HL-60 (cell line): ENCODE measurements around the gene SLC35A5.
"Not testable (repeated sequence)": the region's sequence is repeated elsewhere in the genome, so short reads cannot be mapped to it uniquely, and the experiment has no call there.

Experiments used
- DNase-seq, 2 experiments: peaks; one replicate each; pipeline ENCODE4 v3.0.0-alpha.2; 2010 to 2020; ENCODE audit warnings: low read depth in 1 of 2, low spot score in 1 of 2
- H3K27ac ChIP-seq: fragments of 250-450 bp; sonication (Bioruptor Pico); replicated peaks from 2 replicates; pipeline ENCODE4 v1.5.1; 2020; ENCODE audit warnings: mild to moderate bottlenecking, moderate library complexity
- H3K27me3 ChIP-seq: fragments of 250-450 bp; sonication (Bioruptor Pico); 2 replicates; pipeline ENCODE4 v1.5.1; 2021; ENCODE audit warnings: mild to moderate bottlenecking, moderate library complexity; ENCODE audit not compliant: insufficient read depth, poor library complexity, severe bottlenecking
- H3K4me3 ChIP-seq: replicated peaks from 2 replicates; pipeline ENCODE4 v1.5.1; 2011; ENCODE audit warnings: mild to moderate bottlenecking, control low read depth, low read length; ENCODE audit not compliant: insufficient read depth
- GABPA ChIP-seq: IDR thresholded peaks from 2 replicates; pipeline ENCODE4 v1.6.1; 2012; ENCODE audit warnings: low read depth
- POLR2AphosphoS5 ChIP-seq: IDR thresholded peaks from 2 replicates; pipeline ENCODE4 v1.6.1; 2012; ENCODE audit warnings: low read depth
- SPI1 ChIP-seq: IDR thresholded peaks from 2 replicates; pipeline ENCODE4 v1.6.1; 2012; ENCODE audit warnings: low read depth, mild to moderate bottlenecking, borderline replicate concordance
- TF ChIP-seq, protein P1 (sequence below): IDR thresholded peaks from one replicate; pipeline ENCODE4 v1.5.1; 2011; ENCODE audit warnings: low read length, control low read depth, inconsistent platforms; ENCODE audit not compliant: insufficient read depth
- TF ChIP-seq, protein P2 (sequence below): IDR thresholded peaks from 2 replicates; pipeline ENCODE4 v1.6.1; 2012; ENCODE audit warnings: low read depth; ENCODE audit not compliant: insufficient replicate concordance

The SLC35A5 gene

DNA sequence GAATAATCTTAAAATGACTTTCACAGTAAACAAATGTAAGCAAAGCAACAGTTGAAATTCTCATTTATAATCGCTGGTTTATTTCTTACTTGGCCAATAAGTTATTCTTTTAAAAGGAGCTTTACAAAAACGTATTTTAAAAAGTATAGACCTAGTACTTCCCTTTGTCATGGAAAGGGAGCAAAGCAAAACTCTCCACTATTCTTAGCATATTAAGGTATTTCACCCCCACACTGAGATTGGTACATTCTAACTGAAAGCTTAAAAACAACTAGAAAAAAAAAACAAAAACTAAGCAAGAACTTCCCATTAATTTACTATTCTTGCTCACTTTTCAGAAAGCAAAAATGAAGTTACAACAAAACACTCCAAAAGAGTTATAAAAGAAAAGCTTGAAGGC is 1.5 kb upstream of the SLC35A5 start:
- Histone ChIP-seq H3K27me3 (no peaks in the 10 kb centered on the region), H3K4me3 (peak overlapping the region; percentile 91), H3K27ac (peak overlapping the region; percentile 95)
- DNase-seq, result no peak
- TF ChIP-seq, protein P1, sequence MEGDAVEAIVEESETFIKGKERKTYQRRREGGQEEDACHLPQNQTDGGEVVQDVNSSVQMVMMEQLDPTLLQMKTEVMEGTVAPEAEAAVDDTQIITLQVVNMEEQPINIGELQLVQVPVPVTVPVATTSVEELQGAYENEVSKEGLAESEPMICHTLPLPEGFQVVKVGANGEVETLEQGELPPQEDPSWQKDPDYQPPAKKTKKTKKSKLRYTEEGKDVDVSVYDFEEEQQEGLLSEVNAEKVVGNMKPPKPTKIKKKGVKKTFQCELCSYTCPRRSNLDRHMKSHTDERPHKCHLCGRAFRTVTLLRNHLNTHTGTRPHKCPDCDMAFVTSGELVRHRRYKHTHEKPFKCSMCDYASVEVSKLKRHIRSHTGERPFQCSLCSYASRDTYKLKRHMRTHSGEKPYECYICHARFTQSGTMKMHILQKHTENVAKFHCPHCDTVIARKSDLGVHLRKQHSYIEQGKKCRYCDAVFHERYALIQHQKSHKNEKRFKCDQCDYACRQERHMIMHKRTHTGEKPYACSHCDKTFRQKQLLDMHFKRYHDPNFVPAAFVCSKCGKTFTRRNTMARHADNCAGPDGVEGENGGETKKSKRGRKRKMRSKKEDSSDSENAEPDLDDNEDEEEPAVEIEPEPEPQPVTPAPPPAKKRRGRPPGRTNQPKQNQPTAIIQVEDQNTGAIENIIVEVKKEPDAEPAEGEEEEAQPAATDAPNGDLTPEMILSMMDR, result no peak
- TF ChIP-seq POLR2AphosphoS5, result no peak
- no peak for TF ChIP-seq GABPA
- TF ChIP-seq, protein P2, sequence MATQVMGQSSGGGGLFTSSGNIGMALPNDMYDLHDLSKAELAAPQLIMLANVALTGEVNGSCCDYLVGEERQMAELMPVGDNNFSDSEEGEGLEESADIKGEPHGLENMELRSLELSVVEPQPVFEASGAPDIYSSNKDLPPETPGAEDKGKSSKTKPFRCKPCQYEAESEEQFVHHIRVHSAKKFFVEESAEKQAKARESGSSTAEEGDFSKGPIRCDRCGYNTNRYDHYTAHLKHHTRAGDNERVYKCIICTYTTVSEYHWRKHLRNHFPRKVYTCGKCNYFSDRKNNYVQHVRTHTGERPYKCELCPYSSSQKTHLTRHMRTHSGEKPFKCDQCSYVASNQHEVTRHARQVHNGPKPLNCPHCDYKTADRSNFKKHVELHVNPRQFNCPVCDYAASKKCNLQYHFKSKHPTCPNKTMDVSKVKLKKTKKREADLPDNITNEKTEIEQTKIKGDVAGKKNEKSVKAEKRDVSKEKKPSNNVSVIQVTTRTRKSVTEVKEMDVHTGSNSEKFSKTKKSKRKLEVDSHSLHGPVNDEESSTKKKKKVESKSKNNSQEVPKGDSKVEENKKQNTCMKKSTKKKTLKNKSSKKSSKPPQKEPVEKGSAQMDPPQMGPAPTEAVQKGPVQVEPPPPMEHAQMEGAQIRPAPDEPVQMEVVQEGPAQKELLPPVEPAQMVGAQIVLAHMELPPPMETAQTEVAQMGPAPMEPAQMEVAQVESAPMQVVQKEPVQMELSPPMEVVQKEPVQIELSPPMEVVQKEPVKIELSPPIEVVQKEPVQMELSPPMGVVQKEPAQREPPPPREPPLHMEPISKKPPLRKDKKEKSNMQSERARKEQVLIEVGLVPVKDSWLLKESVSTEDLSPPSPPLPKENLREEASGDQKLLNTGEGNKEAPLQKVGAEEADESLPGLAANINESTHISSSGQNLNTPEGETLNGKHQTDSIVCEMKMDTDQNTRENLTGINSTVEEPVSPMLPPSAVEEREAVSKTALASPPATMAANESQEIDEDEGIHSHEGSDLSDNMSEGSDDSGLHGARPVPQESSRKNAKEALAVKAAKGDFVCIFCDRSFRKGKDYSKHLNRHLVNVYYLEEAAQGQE, result no peak
- no peak for TF ChIP-seq SPI1

DNA sequence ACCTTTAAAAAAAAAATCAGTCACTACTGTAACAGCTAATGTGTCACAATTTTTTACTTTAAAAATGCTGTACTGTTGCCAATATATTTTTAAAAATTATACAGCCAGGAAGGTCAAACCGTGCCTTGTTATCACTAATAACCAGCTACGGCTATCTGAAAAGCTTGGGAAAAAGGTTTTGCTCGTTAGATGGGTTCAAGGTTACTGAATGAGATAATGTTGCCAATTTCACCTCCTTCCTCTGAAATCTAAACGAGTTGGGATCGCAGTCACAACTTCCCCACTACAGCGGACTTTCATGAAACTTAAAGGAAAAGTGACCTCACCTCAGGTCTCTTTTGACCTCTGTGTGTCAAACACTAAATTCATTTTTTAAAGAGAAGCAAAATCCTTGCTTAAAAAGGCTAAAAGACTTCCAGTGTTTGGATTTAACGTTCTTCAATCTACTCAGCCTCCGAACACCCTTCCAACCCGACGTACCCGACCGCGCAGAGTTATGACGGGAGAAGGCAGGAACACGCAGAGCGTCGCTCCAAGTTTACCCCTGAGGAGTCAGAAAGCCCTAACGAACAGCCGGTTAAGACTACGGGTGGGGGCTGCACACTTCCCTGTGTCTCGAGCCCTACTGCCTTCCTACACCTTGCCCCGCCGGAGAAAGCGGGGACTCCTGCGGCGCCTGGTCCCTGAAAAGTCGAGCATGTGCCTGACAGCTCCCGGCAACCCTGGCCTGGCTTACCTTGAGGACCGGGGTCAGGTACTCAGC is 943 bp upstream of the SLC35A5 start:
- H3K27me3 ChIP-seq, result no peaks in the 10 kb centered on the region
- H3K27ac ChIP-seq, result peak overlapping the region; percentile 95
- DNase-seq, result peak in 1 of 2 experiments; percentile 81
- peak overlapping the region; percentile 91 for H3K4me3 ChIP-seq
- TF ChIP-seq, protein P1, result no peak
- TF ChIP-seq GABPA (no peak), SPI1 (no peak), POLR2AphosphoS5 (no peak)
- TF ChIP-seq, protein P2, result no peak

DNA sequence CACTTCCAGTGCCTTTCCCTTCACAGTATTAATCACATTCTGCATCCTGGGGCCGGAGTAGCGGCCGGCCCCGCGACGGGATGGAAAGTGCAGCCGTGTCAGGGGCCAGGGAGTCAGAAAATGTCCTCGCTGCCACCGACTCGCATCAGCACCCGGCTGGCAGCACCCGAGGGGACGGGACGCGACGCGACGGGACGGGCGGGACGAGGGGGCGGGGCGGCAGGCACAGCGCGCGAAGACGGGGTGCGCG is 436 bp upstream of the SLC35A5 start:
- no peak for DNase-seq
- Histone ChIP-seq H3K4me3 (peak overlapping the region; percentile 91), H3K27me3 (no peaks in the 10 kb centered on the region), H3K27ac (peak overlapping the region; percentile 95)
- no peak for TF ChIP-seq POLR2AphosphoS5
- TF ChIP-seq, protein P1, result no peak
- TF ChIP-seq, protein P2, result no peak
- TF ChIP-seq GABPA, result no peak
- no peak for TF ChIP-seq SPI1

DNA sequence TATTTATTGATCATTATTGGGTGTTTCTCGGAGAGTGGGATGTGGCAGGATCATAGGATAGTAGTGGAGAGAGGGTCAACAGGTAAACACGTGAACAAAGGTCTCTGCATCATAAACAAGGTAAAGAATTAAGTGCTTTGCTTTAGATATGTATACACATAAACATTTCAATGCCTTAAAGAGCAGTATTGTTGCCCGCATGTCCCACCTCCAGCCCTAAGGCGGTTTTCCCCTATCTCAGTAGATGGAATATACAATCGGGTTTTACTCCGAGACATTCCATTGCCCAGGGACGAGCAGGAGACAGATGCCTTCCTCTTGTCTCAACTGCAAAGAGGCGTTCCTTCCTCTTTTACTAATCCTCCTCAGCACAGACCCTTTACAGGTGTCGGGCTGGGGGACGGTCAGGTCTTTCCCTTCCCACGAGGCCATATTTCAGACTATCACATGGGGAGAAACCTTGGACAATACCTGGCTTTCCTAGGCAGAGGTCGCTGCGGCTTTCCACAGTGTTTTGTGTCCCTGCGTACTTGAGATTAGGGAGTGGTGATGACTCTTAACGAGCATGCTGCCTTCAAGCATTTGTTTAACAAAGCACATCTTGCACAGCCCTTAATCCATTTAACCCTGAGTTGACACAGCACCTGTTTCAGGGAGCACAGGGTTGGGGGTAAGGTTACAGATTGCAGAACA is 2.5 kb downstream of the SLC35A5 start:
- not testable (repeated sequence) for DNase-seq, H3K4me3 ChIP-seq, H3K27ac ChIP-seq, H3K27me3 ChIP-seq
